ENCODE results near the gene GM2A.
A peak's percentile ranks its signal among the peaks of the same experiment; 100 is the strongest.

Gene GM2A

GRCh38 chr5:151212406-151212798 is 40.6 kb upstream of the GM2A start:
- H3K4me2 ChIP-seq: no peak overlapping the region; the same call in 1 of the 2 replicates
- no peak for TF ChIP-seq CTCF (conservative IDR thresholded peaks at IDR 0.05; ENCODE audit: low read depth, low read length)
- no peaks in the 10 kb centered on the region for H3K36me3 ChIP-seq (ENCODE audit: insufficient read depth)
- no peaks in the 10 kb centered on the region for H4K20me1 ChIP-seq (ENCODE audit: insufficient read depth)
- H3K27me3 ChIP-seq (ENCODE audit: insufficient read depth, low read depth): no peaks in the 10 kb centered on the region
- peak overlapping the region; percentile 48 for H3K27ac ChIP-seq
- peaks cover 74% of the 10 kb centered on the region for H3K4me1 ChIP-seq (ENCODE audit: low read depth, poor library complexity, severe bottlenecking)
- H3K9ac ChIP-seq: no peak overlapping the region
- no peak overlapping the region for H3K4me3 ChIP-seq (IDR thresholded peaks at IDR 0.05; ENCODE audit: insufficient read depth, low read depth, low read length)
- H3K79me2 ChIP-seq (ENCODE audit: insufficient read depth, low read depth): no peaks in the 10 kb centered on the region
- no peak overlapping the region for H2AFZ ChIP-seq (ENCODE audit: low read depth)

GRCh38 chr5:151213803-151214613 is 39.0 kb upstream of the GM2A start:
- no peaks in the 10 kb centered on the region for H3K79me2 ChIP-seq (ENCODE audit: insufficient read depth, low read depth)
- no peak overlapping the region for H3K4me3 ChIP-seq (IDR thresholded peaks at IDR 0.05; ENCODE audit: insufficient read depth, low read depth, low read length)
- H3K9ac ChIP-seq: no peak overlapping the region; the same call in 1 of the 2 replicates
- H2AFZ ChIP-seq (ENCODE audit: low read depth): peak overlapping the region; percentile 41
- H3K27ac ChIP-seq: peak overlapping the region; percentile 80
- no peaks in the 10 kb centered on the region for H3K27me3 ChIP-seq (ENCODE audit: insufficient read depth, low read depth)
- peak overlapping the region; percentile 68 for H3K4me2 ChIP-seq
- no peaks in the 10 kb centered on the region for H3K36me3 ChIP-seq (ENCODE audit: insufficient read depth)
- TF ChIP-seq CTCF (conservative IDR thresholded peaks at IDR 0.05; ENCODE audit: low read depth, low read length): no peak
- peaks cover 65% of the 10 kb centered on the region for H3K4me1 ChIP-seq (ENCODE audit: low read depth, poor library complexity, severe bottlenecking)
- H4K20me1 ChIP-seq (ENCODE audit: insufficient read depth): no peaks in the 10 kb centered on the region

- H2AFZ ChIP-seq (ENCODE audit: low read depth): peak overlapping the region; percentile 41; the same call in 1 of the 2 replicates
- no peaks in the 10 kb centered on the region for H3K79me2 ChIP-seq (ENCODE audit: insufficient read depth, low read depth)
- TF ChIP-seq CTCF (conservative IDR thresholded peaks at IDR 0.05; ENCODE audit: low read depth, low read length): no peak
- no peak overlapping the region for H3K4me3 ChIP-seq (IDR thresholded peaks at IDR 0.05; ENCODE audit: insufficient read depth, low read depth, low read length)
- peak overlapping the region; percentile 80 for H3K27ac ChIP-seq
- no peaks in the 10 kb centered on the region for H3K27me3 ChIP-seq (ENCODE audit: insufficient read depth, low read depth)
- H4K20me1 ChIP-seq (ENCODE audit: insufficient read depth): no peaks in the 10 kb centered on the region
- no peak overlapping the region for H3K9ac ChIP-seq
- no peaks in the 10 kb centered on the region for H3K36me3 ChIP-seq (ENCODE audit: insufficient read depth)
- H3K4me1 ChIP-seq (ENCODE audit: low read depth, poor library complexity, severe bottlenecking): peaks cover 56% of the 10 kb centered on the region
- peak overlapping the region; percentile 68 for H3K4me2 ChIP-seq
Observed at GRCh38 chr5:151214614-151215545, 38.1 kb upstream of the GM2A start.

GRCh38 chr5:151215546-151215880 is 37.5 kb upstream of the GM2A start:
- Histone ChIP-seq H3K9ac (no peak overlapping the region), H3K27me3 (ENCODE audit: insufficient read depth, low read depth) (no peaks in the 10 kb centered on the region), H3K79me2 (ENCODE audit: insufficient read depth, low read depth) (no peaks in the 10 kb centered on the region), H3K4me3 (IDR thresholded peaks at IDR 0.05; ENCODE audit: insufficient read depth, low read depth, low read length) (no peak overlapping the region), H3K4me1 (ENCODE audit: low read depth, poor library complexity, severe bottlenecking) (peaks cover 50% of the 10 kb centered on the region), H3K27ac (no peak overlapping the region; the same call in 1 of the 2 replicates), H2AFZ (ENCODE audit: low read depth) (no peak overlapping the region), H3K36me3 (ENCODE audit: insufficient read depth) (no peaks in the 10 kb centered on the region), H3K4me2 (no peak overlapping the region), H4K20me1 (ENCODE audit: insufficient read depth) (no peaks in the 10 kb centered on the region)
- no peak for TF ChIP-seq CTCF (conservative IDR thresholded peaks at IDR 0.05; ENCODE audit: low read depth, low read length)

Measured in KMS-11 (cell line).